C4-2B (cell line): ENCODE measurements around the gene ZNF488.

Source experiments
- H3K27ac ChIP-seq: fragments of 450-650 bp; 2 replicates; pipeline ENCODE4 v1.5.1; 2017
- ZFX ChIP-seq: fragments of 450-650 bp; IDR thresholded peaks from 2 replicates; pipeline ENCODE4 v1.6.1; 2017
- TF ChIP-seq, protein P1 (sequence below): fragments of 450-650 bp; conservative IDR thresholded peaks from 2 replicates; pipeline ENCODE4 v1.5.1; 2017; ENCODE audit warnings: mild to moderate bottlenecking

ZNF488 gene

DNA sequence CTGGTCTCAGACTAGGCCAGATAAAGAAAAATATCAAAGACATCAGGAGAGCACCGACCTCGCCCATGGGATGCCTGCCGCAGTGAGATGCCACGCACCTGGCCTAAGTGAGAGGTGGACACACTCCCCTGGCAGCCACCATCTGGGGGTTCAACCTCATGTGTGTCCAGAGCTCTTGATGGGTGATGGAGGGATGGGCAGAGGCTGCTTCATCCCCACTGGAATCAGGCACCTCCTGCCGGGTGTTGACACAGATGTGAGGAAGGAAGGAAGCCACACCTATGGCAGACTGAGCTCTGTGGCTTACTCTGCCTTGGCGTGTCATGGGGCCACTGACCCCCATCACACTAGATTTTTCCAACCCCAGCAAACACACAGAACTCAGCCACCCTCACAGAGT, 11.4 kb downstream of the ZNF488 start:
- no peak overlapping the region for H3K27ac ChIP-seq
- TF ChIP-seq ZFX: no peak
- TF ChIP-seq, protein P1, sequence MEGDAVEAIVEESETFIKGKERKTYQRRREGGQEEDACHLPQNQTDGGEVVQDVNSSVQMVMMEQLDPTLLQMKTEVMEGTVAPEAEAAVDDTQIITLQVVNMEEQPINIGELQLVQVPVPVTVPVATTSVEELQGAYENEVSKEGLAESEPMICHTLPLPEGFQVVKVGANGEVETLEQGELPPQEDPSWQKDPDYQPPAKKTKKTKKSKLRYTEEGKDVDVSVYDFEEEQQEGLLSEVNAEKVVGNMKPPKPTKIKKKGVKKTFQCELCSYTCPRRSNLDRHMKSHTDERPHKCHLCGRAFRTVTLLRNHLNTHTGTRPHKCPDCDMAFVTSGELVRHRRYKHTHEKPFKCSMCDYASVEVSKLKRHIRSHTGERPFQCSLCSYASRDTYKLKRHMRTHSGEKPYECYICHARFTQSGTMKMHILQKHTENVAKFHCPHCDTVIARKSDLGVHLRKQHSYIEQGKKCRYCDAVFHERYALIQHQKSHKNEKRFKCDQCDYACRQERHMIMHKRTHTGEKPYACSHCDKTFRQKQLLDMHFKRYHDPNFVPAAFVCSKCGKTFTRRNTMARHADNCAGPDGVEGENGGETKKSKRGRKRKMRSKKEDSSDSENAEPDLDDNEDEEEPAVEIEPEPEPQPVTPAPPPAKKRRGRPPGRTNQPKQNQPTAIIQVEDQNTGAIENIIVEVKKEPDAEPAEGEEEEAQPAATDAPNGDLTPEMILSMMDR: no peak

DNA sequence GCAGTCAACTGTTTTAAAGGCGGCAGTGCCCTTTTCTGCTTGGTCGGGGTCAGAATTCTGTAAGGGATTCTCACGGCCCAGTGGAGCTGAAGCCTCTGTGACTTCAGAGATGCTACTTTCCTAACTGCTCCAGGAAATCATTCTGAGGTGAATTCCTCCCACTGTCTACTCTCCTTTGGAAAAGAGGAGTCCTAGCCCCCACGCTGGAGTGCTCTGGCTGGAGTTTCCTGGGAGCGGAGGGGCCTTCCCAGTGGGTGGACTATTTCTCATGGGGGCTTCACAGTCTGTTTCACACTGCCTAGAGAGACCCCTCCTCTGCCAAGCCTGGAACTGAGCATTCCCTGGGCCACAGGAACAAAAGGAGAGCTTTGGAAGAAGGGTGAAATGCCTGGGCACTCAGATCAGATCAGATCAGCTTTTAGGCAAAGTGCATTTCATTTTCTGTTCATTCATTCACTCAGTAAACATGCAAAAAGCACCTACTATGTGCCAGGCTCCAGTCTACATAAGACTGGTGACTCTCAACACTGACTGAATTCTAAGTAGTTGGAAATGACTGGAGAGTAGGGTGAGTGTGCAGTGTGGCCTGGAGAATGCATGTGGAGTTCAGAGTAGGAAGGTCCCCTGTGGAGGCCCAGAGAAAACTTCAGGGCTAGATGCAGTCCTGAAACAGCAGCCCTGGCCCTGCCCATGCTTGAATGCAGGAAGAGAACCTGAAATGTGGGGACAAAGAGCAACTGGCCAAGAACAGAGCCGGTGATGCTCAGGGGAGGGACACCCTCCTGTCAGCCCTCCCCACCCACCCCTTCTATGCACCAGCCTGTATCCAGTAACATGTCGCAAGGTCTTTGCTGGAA, 12.2 kb downstream of the ZNF488 start:
- H3K27ac ChIP-seq: no peak overlapping the region
- TF ChIP-seq, protein P1: no peak
- TF ChIP-seq ZFX: no peak

DNA sequence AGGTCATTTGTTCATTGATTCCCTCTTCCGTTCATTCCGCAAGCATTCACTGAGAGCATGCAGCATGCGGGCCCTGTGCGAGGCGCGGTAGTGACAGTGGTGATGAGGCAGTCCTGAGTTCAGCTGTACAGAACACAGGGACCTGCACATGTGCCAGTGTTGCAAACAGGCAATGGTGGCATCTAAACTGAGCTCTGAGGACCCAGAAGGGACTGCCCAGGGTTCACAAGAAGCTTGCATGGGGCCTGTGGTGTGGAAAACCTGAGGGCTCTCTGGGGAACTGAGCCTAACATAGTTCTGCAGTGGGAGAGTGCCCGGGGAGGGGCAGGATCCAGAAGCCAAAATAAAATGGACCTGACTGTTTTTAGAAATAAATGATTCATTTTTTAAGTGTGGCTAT, 13.2 kb downstream of the ZNF488 start:
- no peak for TF ChIP-seq ZFX
- TF ChIP-seq, protein P1: no peak
- H3K27ac ChIP-seq: no peak overlapping the region

DNA sequence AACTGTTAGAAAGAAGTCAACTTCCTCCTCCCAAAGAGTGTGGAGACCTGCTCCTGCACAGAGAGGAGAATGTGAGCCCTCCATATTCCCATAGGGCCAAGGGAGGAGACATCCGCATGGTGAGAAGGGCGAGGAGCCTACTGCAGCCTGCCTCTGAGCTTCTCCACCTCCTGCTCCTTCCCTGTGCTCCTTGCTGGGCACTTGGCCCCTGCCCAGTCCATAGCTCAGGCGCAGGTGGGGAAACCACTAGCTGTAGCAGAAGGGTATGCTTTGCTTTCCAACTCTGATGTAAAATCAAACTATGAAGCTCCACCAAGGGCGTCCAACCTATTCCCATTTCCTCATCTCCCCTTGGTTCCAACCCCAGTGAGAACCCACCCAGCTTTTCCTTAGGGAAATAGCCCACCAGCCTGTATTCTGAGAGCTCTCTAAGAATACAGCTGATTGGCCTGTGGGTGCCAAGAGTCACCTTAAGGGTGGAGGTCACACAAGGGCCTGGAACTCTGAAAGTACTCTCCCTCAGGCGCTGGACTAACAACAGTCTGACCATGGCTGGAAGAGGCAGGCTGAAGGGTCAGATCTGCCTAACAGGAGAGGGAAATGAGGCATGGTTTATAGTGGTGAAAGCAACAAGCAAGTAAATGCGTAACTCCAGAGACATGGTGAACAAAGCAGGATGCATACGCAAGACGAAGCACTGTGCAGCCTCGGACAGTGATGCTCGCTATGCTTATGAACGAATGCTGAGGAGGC, 13.9 kb downstream of the ZNF488 start:
- TF ChIP-seq, protein P1: no peak
- TF ChIP-seq ZFX: no peak

DNA sequence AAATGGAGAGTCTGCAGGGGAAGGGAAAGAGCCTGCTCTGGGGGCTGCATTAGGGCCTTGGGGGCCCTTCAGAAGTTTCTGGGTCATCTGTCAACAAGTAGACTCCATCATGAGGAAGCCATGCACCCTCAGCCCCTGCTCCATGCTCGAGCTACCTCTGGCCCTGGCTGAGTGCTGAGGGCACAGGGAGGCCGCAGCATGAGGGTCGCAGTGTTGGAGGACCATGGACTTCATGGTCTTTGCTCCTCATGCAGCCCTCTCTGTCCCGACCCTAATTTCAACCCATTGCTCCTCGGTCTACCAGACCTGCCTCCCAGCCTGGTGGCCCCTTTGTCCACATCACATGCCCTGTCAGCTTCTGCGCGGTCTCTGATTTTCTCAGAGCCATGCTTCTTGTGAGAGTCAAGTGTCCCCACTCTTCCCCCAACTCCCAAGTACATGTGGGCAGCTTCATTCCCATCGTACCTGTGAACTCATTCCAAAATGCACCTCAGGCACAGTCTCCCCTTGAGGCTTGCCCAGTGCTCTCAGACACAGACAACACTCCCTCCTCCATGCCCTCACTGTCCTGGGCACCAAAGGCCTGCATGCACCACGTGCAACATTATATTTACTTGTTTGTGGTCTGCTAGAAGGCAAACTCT, 14.7 kb downstream of the ZNF488 start:
- TF ChIP-seq, protein P1: no peak
- TF ChIP-seq ZFX: no peak
- no peak overlapping the region for H3K27ac ChIP-seq

More for the DNA sequence above, 13.9 kb downstream of the ZNF488 start:
- H3K27ac ChIP-seq: no peak overlapping the region

DNA sequence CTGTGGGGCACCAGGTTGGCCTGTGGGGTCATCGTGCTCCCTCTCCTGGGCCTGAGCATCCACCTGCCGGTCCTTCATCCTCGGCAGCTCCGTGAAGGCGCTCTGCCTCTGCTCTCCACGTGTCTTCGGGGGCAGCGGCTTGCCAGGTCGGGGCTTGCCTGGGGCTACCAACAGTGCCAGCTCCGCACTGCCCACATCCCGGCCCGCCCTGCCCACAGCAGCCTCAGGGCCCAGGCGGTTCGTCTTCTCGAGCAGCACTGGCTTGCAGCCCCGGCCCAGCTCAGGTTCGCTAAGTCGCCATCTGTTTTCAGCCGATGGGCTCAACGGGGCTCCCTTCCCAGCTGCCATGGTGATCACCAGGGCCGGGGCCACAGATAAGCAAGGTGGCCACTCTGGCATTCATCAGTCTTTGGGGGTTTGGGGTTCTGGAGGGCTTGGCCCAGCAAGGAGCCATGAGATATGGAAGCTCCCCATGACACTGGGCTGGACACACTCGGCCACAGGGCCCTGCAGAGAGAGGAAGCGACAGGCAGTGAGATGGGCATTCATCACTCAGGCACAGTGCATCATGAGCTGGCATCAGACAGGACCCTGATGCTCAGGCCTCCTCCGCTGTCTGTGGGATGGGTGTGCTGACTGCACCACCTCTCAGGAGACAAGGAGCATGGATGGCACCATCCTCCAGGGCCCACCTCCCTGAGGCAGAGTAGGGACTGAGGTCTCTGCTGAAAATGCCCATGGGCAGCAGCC, 15.5 kb downstream of the ZNF488 start:
- TF ChIP-seq, protein P1: no peak
- TF ChIP-seq ZFX: no peak
- no peak overlapping the region for H3K27ac ChIP-seq
